ENCODE measurements around the gene ODF4.

The ODF4 gene

DNA sequence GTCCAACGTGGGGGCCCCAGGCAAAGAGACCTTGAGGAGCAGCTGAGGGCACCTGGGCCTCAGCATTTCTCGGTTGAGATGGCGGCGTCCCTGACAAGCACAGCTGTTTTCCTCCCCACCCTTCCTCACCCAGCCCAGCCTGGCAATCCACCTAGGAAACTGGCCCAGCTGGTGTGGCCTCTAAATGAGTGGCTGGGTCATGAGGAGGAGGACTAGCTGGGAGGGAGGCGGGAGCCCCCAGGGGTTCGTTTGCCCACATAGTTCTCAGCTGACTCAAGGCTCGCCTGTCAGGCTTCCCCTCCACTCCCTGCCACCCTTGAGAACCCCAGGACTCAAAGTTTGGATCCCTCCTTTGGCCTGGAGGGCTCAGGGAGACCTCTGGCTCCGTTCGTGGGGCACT, 52.1 kb downstream of the ODF4 start:
- TF ChIP-seq TCF4 (CRISPR knock-in tag; IDR thresholded peaks at IDR 0.05; ENCODE audit: borderline replicate concordance) (no peak), ZFP30 (CRISPR knock-in tag; IDR thresholded peaks at IDR 0.05) (no peak), RARB (CRISPR knock-in tag; IDR thresholded peaks at IDR 0.05) (no peak), ZNF565 (CRISPR knock-in tag; conservative IDR thresholded peaks at IDR 0.05; ENCODE audit: low read depth) (no peak), BACH2 (CRISPR knock-in tag; IDR thresholded peaks at IDR 0.05; ENCODE audit: borderline replicate concordance) (no peak), GLIS3 (CRISPR knock-in tag; IDR thresholded peaks at IDR 0.05) (no peak), TOX (CRISPR knock-in tag; IDR thresholded peaks at IDR 0.05; ENCODE audit: borderline replicate concordance) (no peak), PPARA (CRISPR knock-in tag; IDR thresholded peaks at IDR 0.05; ENCODE audit: borderline replicate concordance) (no peak), SNAI2 (CRISPR knock-in tag; IDR thresholded peaks at IDR 0.05) (no peak), ARNTL (CRISPR knock-in tag; IDR thresholded peaks at IDR 0.05; ENCODE audit: borderline replicate concordance, low read depth) (no peak), ISL1 (CRISPR knock-in tag; IDR thresholded peaks at IDR 0.05) (no peak)
- peak; percentile 18; the same call in 2 of the 3 replicates for ATAC-seq

DNA sequence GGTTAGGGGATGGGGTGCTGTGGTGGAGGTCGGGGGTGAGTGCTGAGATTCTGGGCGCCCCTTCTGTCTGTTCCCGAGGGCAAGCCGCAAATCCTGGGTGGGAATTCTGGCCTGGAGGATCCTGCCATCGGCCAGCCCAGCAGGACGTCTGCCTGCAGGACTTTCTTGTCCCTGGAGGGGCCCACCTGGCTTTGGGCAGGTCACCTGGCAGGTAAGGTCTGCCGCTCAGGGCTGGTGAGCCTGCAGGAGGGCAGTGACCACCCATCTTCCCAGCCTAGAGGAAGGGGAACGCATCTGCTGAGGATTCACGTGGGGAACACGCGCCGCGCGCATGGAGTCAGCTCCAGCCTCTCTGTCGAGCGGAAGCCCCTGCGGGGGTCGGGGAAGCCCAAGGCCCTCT, 52.6 kb downstream of the ODF4 start:
- TF ChIP-seq, protein P1, sequence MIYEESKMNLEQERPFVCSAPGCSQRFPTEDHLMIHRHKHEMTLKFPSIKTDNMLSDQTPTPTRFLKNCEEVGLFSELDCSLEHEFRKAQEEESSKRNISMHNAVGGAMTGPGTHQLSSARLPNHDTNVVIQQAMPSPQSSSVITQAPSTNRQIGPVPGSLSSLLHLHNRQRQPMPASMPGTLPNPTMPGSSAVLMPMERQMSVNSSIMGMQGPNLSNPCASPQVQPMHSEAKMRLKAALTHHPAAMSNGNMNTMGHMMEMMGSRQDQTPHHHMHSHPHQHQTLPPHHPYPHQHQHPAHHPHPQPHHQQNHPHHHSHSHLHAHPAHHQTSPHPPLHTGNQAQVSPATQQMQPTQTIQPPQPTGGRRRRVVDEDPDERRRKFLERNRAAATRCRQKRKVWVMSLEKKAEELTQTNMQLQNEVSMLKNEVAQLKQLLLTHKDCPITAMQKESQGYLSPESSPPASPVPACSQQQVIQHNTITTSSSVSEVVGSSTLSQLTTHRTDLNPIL (CRISPR knock-in tag; IDR thresholded peaks at IDR 0.05; ENCODE audit: low read depth): no peak
- TF ChIP-seq CSDC2 (CRISPR knock-in tag; IDR thresholded peaks at IDR 0.05) (no peak), ZNF8 (CRISPR knock-in tag; IDR thresholded peaks at IDR 0.05) (no peak), GLIS3 (CRISPR knock-in tag; IDR thresholded peaks at IDR 0.05) (no peak), ESRRG (CRISPR knock-in tag; IDR thresholded peaks at IDR 0.05) (no peak), RARB (CRISPR knock-in tag; IDR thresholded peaks at IDR 0.05) (no peak)
- TF ChIP-seq, protein P2, sequence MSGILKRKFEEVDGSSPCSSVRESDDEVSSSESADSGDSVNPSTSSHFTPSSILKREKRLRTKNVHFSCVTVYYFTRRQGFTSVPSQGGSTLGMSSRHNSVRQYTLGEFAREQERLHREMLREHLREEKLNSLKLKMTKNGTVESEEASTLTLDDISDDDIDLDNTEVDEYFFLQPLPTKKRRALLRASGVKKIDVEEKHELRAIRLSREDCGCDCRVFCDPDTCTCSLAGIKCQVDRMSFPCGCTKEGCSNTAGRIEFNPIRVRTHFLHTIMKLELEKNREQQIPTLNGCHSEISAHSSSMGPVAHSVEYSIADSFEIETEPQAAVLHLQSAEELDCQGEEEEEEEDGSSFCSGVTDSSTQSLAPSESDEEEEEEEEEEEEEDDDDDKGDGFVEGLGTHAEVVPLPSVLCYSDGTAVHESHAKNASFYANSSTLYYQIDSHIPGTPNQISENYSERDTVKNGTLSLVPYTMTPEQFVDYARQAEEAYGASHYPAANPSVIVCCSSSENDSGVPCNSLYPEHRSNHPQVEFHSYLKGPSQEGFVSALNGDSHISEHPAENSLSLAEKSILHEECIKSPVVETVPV (CRISPR knock-in tag; IDR thresholded peaks at IDR 0.05): no peak
- TF ChIP-seq, protein P3, sequence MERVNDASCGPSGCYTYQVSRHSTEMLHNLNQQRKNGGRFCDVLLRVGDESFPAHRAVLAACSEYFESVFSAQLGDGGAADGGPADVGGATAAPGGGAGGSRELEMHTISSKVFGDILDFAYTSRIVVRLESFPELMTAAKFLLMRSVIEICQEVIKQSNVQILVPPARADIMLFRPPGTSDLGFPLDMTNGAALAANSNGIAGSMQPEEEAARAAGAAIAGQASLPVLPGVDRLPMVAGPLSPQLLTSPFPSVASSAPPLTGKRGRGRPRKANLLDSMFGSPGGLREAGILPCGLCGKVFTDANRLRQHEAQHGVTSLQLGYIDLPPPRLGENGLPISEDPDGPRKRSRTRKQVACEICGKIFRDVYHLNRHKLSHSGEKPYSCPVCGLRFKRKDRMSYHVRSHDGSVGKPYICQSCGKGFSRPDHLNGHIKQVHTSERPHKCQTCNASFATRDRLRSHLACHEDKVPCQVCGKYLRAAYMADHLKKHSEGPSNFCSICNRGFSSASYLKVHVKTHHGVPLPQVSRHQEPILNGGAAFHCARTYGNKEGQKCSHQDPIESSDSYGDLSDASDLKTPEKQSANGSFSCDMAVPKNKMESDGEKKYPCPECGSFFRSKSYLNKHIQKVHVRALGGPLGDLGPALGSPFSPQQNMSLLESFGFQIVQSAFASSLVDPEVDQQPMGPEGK (CRISPR knock-in tag; IDR thresholded peaks at IDR 0.05; ENCODE audit: borderline replicate concordance): no peak
- TF ChIP-seq, protein P4, sequence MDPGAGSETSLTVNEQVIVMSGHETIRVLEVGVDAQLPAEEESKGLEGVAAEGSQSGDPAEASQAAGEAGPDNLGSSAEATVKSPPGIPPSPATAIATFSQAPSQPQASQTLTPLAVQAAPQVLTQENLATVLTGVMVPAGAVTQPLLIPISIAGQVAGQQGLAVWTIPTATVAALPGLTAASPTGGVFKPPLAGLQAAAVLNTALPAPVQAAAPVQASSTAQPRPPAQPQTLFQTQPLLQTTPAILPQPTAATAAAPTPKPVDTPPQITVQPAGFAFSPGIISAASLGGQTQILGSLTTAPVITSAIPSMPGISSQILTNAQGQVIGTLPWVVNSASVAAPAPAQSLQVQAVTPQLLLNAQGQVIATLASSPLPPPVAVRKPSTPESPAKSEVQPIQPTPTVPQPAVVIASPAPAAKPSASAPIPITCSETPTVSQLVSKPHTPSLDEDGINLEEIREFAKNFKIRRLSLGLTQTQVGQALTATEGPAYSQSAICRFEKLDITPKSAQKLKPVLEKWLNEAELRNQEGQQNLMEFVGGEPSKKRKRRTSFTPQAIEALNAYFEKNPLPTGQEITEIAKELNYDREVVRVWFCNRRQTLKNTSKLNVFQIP (CRISPR knock-in tag; IDR thresholded peaks at IDR 0.05; ENCODE audit: borderline replicate concordance, low read depth): no peak
- ATAC-seq: no peak; the same call in 2 of the 3 replicates

DNA sequence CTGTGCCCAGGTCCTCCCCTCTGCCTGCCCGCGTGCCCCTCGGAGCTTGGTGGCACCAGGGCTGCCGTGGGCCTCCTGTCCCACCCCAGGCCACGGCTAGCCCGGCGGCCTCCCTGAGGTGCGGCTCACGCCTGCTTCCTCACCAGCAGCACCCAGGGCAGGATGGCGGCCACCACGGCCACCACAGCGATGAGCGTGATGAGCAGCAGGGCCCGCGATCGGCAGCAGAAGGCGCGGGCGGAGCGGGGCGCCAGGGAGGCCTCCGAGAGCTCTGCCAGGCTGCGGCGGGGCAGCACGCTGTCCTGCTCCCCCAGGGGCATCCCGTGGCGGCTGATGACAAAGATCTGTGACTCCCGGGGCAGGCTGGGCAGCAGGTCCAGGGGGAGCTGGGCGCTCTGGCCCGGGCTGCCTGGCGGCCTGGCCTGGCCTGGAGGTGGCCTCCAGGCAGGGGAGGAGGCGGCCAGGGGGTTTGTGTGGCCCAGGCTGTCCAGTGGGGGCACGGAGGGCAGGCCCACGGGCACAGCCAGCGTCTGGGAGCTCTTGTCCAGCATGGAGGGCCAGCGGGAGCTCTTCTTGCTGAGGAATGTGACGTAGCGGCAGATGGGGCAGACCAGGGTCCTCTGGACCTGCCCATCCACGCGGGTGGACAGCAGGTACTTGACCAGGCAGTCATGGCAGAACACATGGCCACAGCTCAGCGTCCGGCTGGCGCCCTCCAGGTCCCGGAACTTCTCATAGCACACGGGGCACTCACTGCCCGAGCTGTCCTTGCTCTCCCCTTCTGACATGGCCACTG, 53.2 kb downstream of the ODF4 start:
- TF ChIP-seq ZNF70 (CRISPR knock-in tag; IDR thresholded peaks at IDR 0.05) (no peak), ZNF565 (CRISPR knock-in tag; conservative IDR thresholded peaks at IDR 0.05; ENCODE audit: low read depth) (no peak)
- TF ChIP-seq, protein P3 (CRISPR knock-in tag; IDR thresholded peaks at IDR 0.05; ENCODE audit: borderline replicate concordance): no peak
- peak; percentile 31 for ATAC-seq

Measured in SK-N-SH treated with all-trans-retinoic acid at 6 μM for 48 hours (cell line).